HepG2 (cell line): ENCODE measurements around the gene MFN2. TPM values are rescaled to one million over a fixed set of nuclear protein-coding genes. Genes with fewer than 3 reads are reported as not detected.

Experiments
- ATM ChIP-seq: fragments of 450-650 bp; IDR thresholded peaks from 2 replicates; pipeline ENCODE4 v1.7.1; 2017; ENCODE audit warnings: mild to moderate bottlenecking, borderline replicate concordance
- CAMTA2 ChIP-seq: sonication (generic); formaldehyde crosslinking; IDR thresholded peaks from 2 replicates; pipeline ENCODE4 v1.4.0; 2020; ENCODE audit warnings: mild to moderate bottlenecking, missing genetic modification reagents, borderline replicate concordance
- CREB3 ChIP-seq: sonication (generic); formaldehyde crosslinking; IDR thresholded peaks from 2 replicates; pipeline ENCODE4 v1.5.0; 2020; ENCODE audit warnings: missing genetic modification reagents
- DMAP1 ChIP-seq: IDR thresholded peaks from 2 replicates; pipeline ENCODE4 v1.6.1; 2016
- DMTF1 ChIP-seq: sonication (generic); formaldehyde crosslinking; IDR thresholded peaks from 2 replicates; pipeline ENCODE4 v1.4.0; 2020; ENCODE audit warnings: mild to moderate bottlenecking, missing genetic modification reagents
- KLF6 ChIP-seq: IDR thresholded peaks from 2 replicates; pipeline ENCODE4 v1.8.0; 2016; ENCODE audit warnings: missing biosample characterization, missing genetic modification reagents
- LBX2 ChIP-seq: sonication (generic); formaldehyde crosslinking; IDR thresholded peaks from 2 replicates; pipeline ENCODE4 v1.5.0; 2020; ENCODE audit warnings: missing genetic modification reagents, mild to moderate bottlenecking, borderline replicate concordance
- MAZ ChIP-seq, 2 experiments: sonication (generic) in 1 of 2; formaldehyde crosslinking in 1 of 2; IDR thresholded peaks; 2 replicates each; pipeline versions ENCODE4 v1.5.0 to v1.6.1; 2012 to 2020; ENCODE audit warnings: low read depth in 2 of 2, mild to moderate bottlenecking in 2 of 2, borderline replicate concordance in 1 of 2, improper control_type of control experiment in 1 of 2, low read length in 1 of 2, missing genetic modification reagents in 1 of 2, moderate library complexity in 1 of 2
- MYC ChIP-seq: sonication (generic); formaldehyde crosslinking; IDR thresholded peaks from 2 replicates; pipeline ENCODE4 v1.9.0; 2021; ENCODE audit warnings: missing genetic modification reagents, borderline replicate concordance
- NFE2L2 ChIP-seq: fragments of 150-350 bp; IDR thresholded peaks from 2 replicates; pipeline ENCODE4 v1.6.1; 2014; ENCODE audit warnings: low read length
- SALL2 ChIP-seq: sonication (generic); formaldehyde crosslinking; IDR thresholded peaks from 2 replicates; pipeline ENCODE4 v1.8.1; 2023; ENCODE audit warnings: mild to moderate bottlenecking, missing genetic modification reagents, inconsistent platforms
- UBTF ChIP-seq: sonication (generic); formaldehyde crosslinking; IDR thresholded peaks from 2 replicates; pipeline ENCODE4 v1.4.0; 2020; ENCODE audit warnings: mild to moderate bottlenecking, missing genetic modification reagents
- ZBTB34 ChIP-seq: sonication (generic); formaldehyde crosslinking; IDR thresholded peaks from 2 replicates; pipeline ENCODE4 v1.8.0; 2022; ENCODE audit warnings: mild to moderate bottlenecking, missing genetic modification reagents
- ZC3H13 ChIP-seq: sonication (generic); formaldehyde crosslinking; IDR thresholded peaks from 2 replicates; pipeline ENCODE4 v1.8.1; 2023; ENCODE audit warnings: mild to moderate bottlenecking, missing genetic modification reagents, moderate library complexity
- ZFP36 ChIP-seq: fragments of 150-350 bp; IDR thresholded peaks from 2 replicates; pipeline ENCODE4 v1.6.1; 2018; ENCODE audit warnings: borderline replicate concordance, low read length, low read depth; ENCODE audit not compliant: partially characterized antibody
- ZMYM4 ChIP-seq: sonication (generic); formaldehyde crosslinking; IDR thresholded peaks from 2 replicates; pipeline ENCODE4 v1.8.1; 2023; ENCODE audit warnings: mild to moderate bottlenecking, missing genetic modification reagents
- ZNF138 ChIP-seq: sonication (generic); formaldehyde crosslinking; IDR thresholded peaks from 2 replicates; pipeline ENCODE4 v1.5.0; 2020; ENCODE audit warnings: mild to moderate bottlenecking, low read depth, missing genetic modification reagents
- ZNF143 ChIP-seq: sonication (generic); formaldehyde crosslinking; IDR thresholded peaks from 2 replicates; pipeline ENCODE4 v1.4.0; 2020; ENCODE audit warnings: missing genetic modification reagents
- ZNF205 ChIP-seq: IDR thresholded peaks from 2 replicates; pipeline ENCODE4 v1.6.1; 2018; ENCODE audit warnings: missing biosample characterization, missing genetic modification reagents
- ZNF589 ChIP-seq: sonication (generic); formaldehyde crosslinking; conservative IDR thresholded peaks from 2 replicates; pipeline ENCODE4 v1.8.0; 2022; ENCODE audit warnings: mild to moderate bottlenecking, moderate library complexity, missing genetic modification reagents
- ZNF768 ChIP-seq: sonication (generic); formaldehyde crosslinking; IDR thresholded peaks from 2 replicates; pipeline ENCODE4 v1.4.0; 2020; ENCODE audit warnings: missing genetic modification reagents
- ZNF891 ChIP-seq: sonication (generic); formaldehyde crosslinking; IDR thresholded peaks from 2 replicates; pipeline ENCODE4 v1.5.0; 2020; ENCODE audit warnings: mild to moderate bottlenecking, missing genetic modification reagents
- polyA plus RNA-seq, 8 experiments: library from polyadenylated mRNA; depleted of rRNA in 3 of 8; stranded (reverse) in 7 of 8; unstranded in 1 of 8; fragments of >200 nt; fragmentation: Illumina TruSeq in 4 of 8; extraction: Trizol in 4 of 8; gene quantifications; 2 replicates each; pipeline versions ENCODE4 v1.2.1 to v1.2.3, GENCODE V29; 2011 to 2016; ENCODE audit warnings: low read depth in 4 of 8, missing spikeins in 1 of 8, mixed read lengths in 1 of 8; ENCODE audit not compliant: insufficient read depth in 1 of 8
- total RNA-seq, 5 experiments: library from RNA; depleted of rRNA; stranded (reverse); fragments of >200 nt; fragmentation: Illumina TruSeq; extraction: Trizol; gene quantifications; 2 replicates each; pipeline ENCODE4 v1.2.3, GENCODE V29; 2016; ENCODE audit warnings: low read depth in 1 of 5

Gene MFN2
- total and polyA plus RNA-seq, 2 of the 13 experiments (the other 11 are each of a cell fraction or from before 2014, with no cell fraction given) = 38.7 to 60.9 TPM

GRCh38 chr1:11979851-11980675 is at the start of gene MFN2 (continued):
- TF ChIP-seq SALL2 (CRISPR knock-in tag) (0 out of 2 replicates have a peak, but pooled peaks have one; percentile 80), DMAP1 (CRISPR knock-in tag) (peak; percentile 84), UBTF (CRISPR knock-in tag) (no peak), MAZ (IDR thresholded peaks at IDR 0.05; ENCODE audit: borderline replicate concordance, low read depth, low read length) (peak; percentile 99), MAZ (CRISPR knock-in tag; IDR thresholded peaks at IDR 0.05; ENCODE audit: low read depth) (peak; percentile 96), ZBTB34 (CRISPR knock-in tag) (no peak), ZNF589 (CRISPR knock-in tag) (peak; percentile 88), LBX2 (CRISPR knock-in tag) (peak; percentile 19; the same call in 1 of the 2 replicates), ZC3H13 (CRISPR knock-in tag) (peak; percentile 79), ZNF768 (0 out of 2 replicates have a peak, but pooled peaks have one; percentile 57), ZNF891 (peak; percentile 65; the same call in 1 of the 2 replicates), CREB3 (no peak; the same call in 1 of the 2 replicates), DMTF1 (CRISPR knock-in tag) (no peak), CAMTA2 (CRISPR knock-in tag) (peak; percentile 17; the same call in 1 of the 2 replicates), MYC (CRISPR knock-in tag) (peak; percentile 55; the same call in 1 of the 2 replicates), ZMYM4 (CRISPR knock-in tag) (no peak; the same call in 1 of the 2 replicates), ZNF205 (CRISPR knock-in tag) (peak; percentile 40; the same call in 1 of the 2 replicates), ZNF138 (CRISPR knock-in tag) (peak; percentile 39; the same call in 1 of the 2 replicates), KLF6 (CRISPR knock-in tag) (no peak), ZNF143 (CRISPR knock-in tag) (peak; percentile 93), ATM (no peak), ZFP36 (no peak), NFE2L2 (no peak)
